Keratinocyte (primary cell): ENCODE data around the gene SND1. TPM values are rescaled to one million over a fixed set of nuclear protein-coding genes. Genes with fewer than 3 reads are reported as not detected.

Source experiments
- DNase-seq: peaks from one replicate; pipeline ENCODE4 v3.0.0-alpha.2; 2011; ENCODE audit warnings: low read depth, missing footprints, low spot score
- FAIRE-seq: peaks from 2 replicates; lab custom pipeline; 2011; peaks lifted over from hg19 to GRCh38; lab: Jason Lieb, UNC
- H2AFZ ChIP-seq: 2 replicates; pipeline ENCODE4 v1.6.0; 2012; ENCODE audit warnings: low read length, control low read depth, inconsistent platforms; ENCODE audit not compliant: control insufficient read depth
- H3K27ac ChIP-seq: 2 replicates; pipeline ENCODE4 v1.5.1; 2011; ENCODE audit warnings: low read length; ENCODE audit not compliant: control insufficient read depth, insufficient read depth
- H3K27me3 ChIP-seq: 3 replicates; pipeline ENCODE4 v1.6.0; 2011; ENCODE audit warnings: low read length; ENCODE audit not compliant: control insufficient read depth, insufficient read depth; ENCODE audit errors: extremely low read depth
- H3K36me3 ChIP-seq, 2 experiments: 2 replicates in 1 of 2; 3 replicates in 1 of 2; pipeline ENCODE4 v1.5.1; 2011; ENCODE audit warnings: low read length in 2 of 2, mild to moderate bottlenecking in 1 of 2; ENCODE audit not compliant: control insufficient read depth in 2 of 2, insufficient read depth in 2 of 2; ENCODE audit errors: extremely low read depth in 1 of 2
- H3K4me1 ChIP-seq: 3 replicates; pipeline ENCODE4 v1.5.1; 2011; ENCODE audit warnings: low read length; ENCODE audit not compliant: control insufficient read depth, insufficient read depth; ENCODE audit errors: extremely low read depth
- H3K4me2 ChIP-seq: 3 replicates; pipeline ENCODE4 v1.6.0; 2011; ENCODE audit warnings: low read depth, low read length; ENCODE audit not compliant: control insufficient read depth, insufficient read depth; ENCODE audit errors: extremely low read depth
- H3K4me3 ChIP-seq, 3 experiments: fragments of 200-600 bp in 1 of 3; sonication (generic) in 1 of 3; 2 replicates in 2 of 3; 3 replicates in 1 of 3; pipeline ENCODE4 v1.5.1; 2011 to 2016; ENCODE audit warnings: low read length in 3 of 3, mild to moderate bottlenecking in 3 of 3, control low read depth in 2 of 3, inconsistent platforms in 1 of 3, low read depth in 1 of 3, mixed read lengths in 1 of 3, mixed run types in 1 of 3, moderate library complexity in 1 of 3; ENCODE audit not compliant: control insufficient read depth in 2 of 3, insufficient read depth in 2 of 3; ENCODE audit errors: extremely low read depth in 1 of 3
- H3K79me2 ChIP-seq: 2 replicates; pipeline ENCODE4 v1.6.0; 2012; ENCODE audit warnings: low read length; ENCODE audit not compliant: control insufficient read depth, insufficient read depth
- H3K9ac ChIP-seq: 3 replicates; pipeline ENCODE4 v1.6.0; 2011; ENCODE audit warnings: low read length; ENCODE audit not compliant: control insufficient read depth, insufficient read depth; ENCODE audit errors: extremely low read depth
- H3K9me1 ChIP-seq: 3 replicates; pipeline ENCODE4 v1.6.0; 2011; ENCODE audit warnings: low read length; ENCODE audit not compliant: control insufficient read depth, insufficient read depth; ENCODE audit errors: extremely low read depth
- H3K9me3 ChIP-seq: 2 replicates; pipeline ENCODE4 v1.5.1; 2012; ENCODE audit warnings: low read depth, low read length; ENCODE audit not compliant: control insufficient read depth
- H4K20me1 ChIP-seq: 3 replicates; pipeline ENCODE4 v1.6.0; 2011; ENCODE audit warnings: low read length; ENCODE audit not compliant: control insufficient read depth, insufficient read depth; ENCODE audit errors: extremely low read depth
- CTCF ChIP-seq, 3 experiments: IDR thresholded peaks in 1 of 3; conservative IDR thresholded peaks in 1 of 3; optimal IDR thresholded peaks in 1 of 3; 2 replicates in 2 of 3; 3 replicates in 1 of 3; pipeline versions ENCODE3 to v1.5.1; 2011; ENCODE audit warnings: low read length in 3 of 3, mild to moderate bottlenecking in 3 of 3, moderate library complexity in 2 of 3, control low read depth in 1 of 3, inconsistent platforms in 1 of 3; ENCODE audit not compliant: insufficient read depth in 2 of 3; ENCODE audit errors: extremely low read depth in 1 of 3
- EZH2 ChIP-seq: IDR thresholded peaks from one replicate; pipeline ENCODE4 v1.6.1; 2012; ENCODE audit warnings: inconsistent platforms, mild to moderate bottlenecking, low read length, moderate library complexity
- dilution Hi-C: fragments of 300-500 bp; cut with MboI; formaldehyde crosslinking; loops from one replicate; pipeline ENCODE4 v1.7.0; 2020; ENCODE audit warnings: low sequenced_read_pairs; ENCODE audit not compliant: extremely low pct_ligation_motif_present
- polyA plus RNA-seq, 5 experiments: library from polyadenylated mRNA; depleted of rRNA in 3 of 5; stranded (reverse) in 3 of 5; stranded (forward) in 1 of 5; unstranded in 1 of 5; fragments of >200 nt; gene quantifications; 1 replicate in 1 of 5; 2 replicates in 3 of 5; 3 replicates in 1 of 5; pipeline versions ENCODE4 v1.2.1 to v1.2.3, GENCODE V29; 2011 to 2012; ENCODE audit warnings: missing spikeins in 2 of 5, low read depth in 1 of 5, low replicate concordance in 1 of 5

Gene SND1
- polyA plus RNA-seq, 1 donor (not counting 4 experiments of a cell fraction or from before 2014, with no cell fraction given) = 140 TPM

GRCh38 chr7:127824682-127825081, 172.7 kb downstream of the SND1 start:
- no peak for FAIRE-seq
- no peak overlapping the region for H3K27ac ChIP-seq
- H3K27me3 ChIP-seq = no peaks in the 10 kb centered on the region
- DNase-seq = no peak
- dilution Hi-C loops = no loop called here
- H3K4me2 ChIP-seq = no peak overlapping the region
- H4K20me1 ChIP-seq = no peaks in the 10 kb centered on the region
- H3K9me3 ChIP-seq = no peaks in the 10 kb centered on the region
- no peak overlapping the region for H2AFZ ChIP-seq
- H3K4me1 ChIP-seq = peaks cover 20% of the 10 kb centered on the region
- H3K4me3 ChIP-seq = no peak overlapping the region
- TF ChIP-seq CTCF (optimal IDR thresholded peaks at IDR 0.05 in 1 of 3, IDR thresholded peaks at IDR 0.05 in 1 of 3, conservative IDR thresholded peaks at IDR 0.05 in 1 of 3; ENCODE audit: extremely low read depth in 1 of 3, insufficient read depth in 2 of 3, low read length in 3 of 3) (no peak), EZH2 (no peak)
- no peak overlapping the region for H3K9ac ChIP-seq
- H3K9me1 ChIP-seq = no peaks in the 10 kb centered on the region
- peaks cover 50% of the 10 kb centered on the region for H3K79me2 ChIP-seq
- no peaks in the 10 kb centered on the region for H3K36me3 ChIP-seq

DNA sequence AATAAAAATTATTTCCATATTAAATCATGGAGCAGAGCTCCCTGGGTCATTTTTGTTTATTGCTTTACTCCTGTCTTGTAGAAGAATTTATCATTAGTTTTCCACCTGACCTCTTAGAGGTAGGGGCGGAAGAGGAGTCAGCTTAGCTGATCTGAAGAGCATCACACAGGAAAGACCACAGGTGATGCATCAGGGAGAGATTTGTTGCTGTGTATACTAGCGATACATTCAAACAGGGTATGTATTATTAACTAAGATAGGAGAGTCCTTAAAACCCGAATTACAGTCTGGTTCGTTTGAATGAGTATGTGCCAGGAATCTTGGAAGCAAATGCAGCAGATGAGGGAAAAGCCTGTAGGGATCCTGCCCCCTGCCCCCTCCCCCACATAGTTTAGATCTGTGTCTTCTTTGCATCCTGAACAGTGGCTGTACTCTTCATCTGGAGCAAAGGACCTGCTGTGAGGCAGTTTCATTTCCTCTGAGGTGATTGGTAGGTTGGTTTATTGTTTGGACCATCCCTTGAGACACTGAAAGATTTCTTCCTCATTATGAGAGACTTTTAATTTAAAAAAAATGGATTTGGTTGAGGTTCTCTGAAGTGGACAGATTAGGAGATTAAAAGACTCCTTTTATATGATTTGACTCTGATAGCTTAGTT, 177.0 kb downstream of the SND1 start:
- DNase-seq = no peak
- no peak overlapping the region for H3K4me3 ChIP-seq

More for the DNA sequence above, 177.0 kb downstream of the SND1 start:
- no peak for FAIRE-seq
- TF ChIP-seq EZH2 = no peak
- Histone ChIP-seq H3K27ac (no peak overlapping the region), H3K9me3 (no peaks in the 10 kb centered on the region), H3K27me3 (no peaks in the 10 kb centered on the region), H2AFZ (no peak overlapping the region), H3K4me2 (no peak overlapping the region), H3K36me3 (no peaks in the 10 kb centered on the region), H3K9ac (no peak overlapping the region), H3K4me1 (no peaks in the 10 kb centered on the region), H3K9me1 (no peaks in the 10 kb centered on the region), H3K79me2 (peaks cover 54% of the 10 kb centered on the region), H4K20me1 (peaks cover 2% of the 10 kb centered on the region)
- dilution Hi-C loops = no loop called here
